Measurements from ENCODE around the gene FERMT3.

GRCh38 chr11:64223001-64223651, 16.6 kb downstream of the FERMT3 start:
- TF ChIP-seq POLR2A (IDR thresholded peaks at IDR 0.05; ENCODE audit: low read depth, low read length): no peak
- TF ChIP-seq POLR2AphosphoS5 (IDR thresholded peaks at IDR 0.05; ENCODE audit: insufficient read depth, low read depth, low read length): no peak

All from endothelial cell of umbilical vein (primary cell).